ENCODE results near the gene HSPB7. TPM values are rescaled to one million over a fixed set of nuclear protein-coding genes. Genes with fewer than 3 reads are reported as not detected.

The HSPB7 gene
- total RNA-seq, 5 donors from 2014 or later (not counting 1 experiment from before 2014, with no cell fraction given), result 0.19 TPM; not detected in 4

GRCh38 chr1:15997076-15997585 is 20.7 kb downstream of the HSPB7 start:
- Mint-ChIP-seq H3K36me3 (no peaks in the 10 kb centered on the region), H3K9me3 (no peaks in the 10 kb centered on the region), H3K27ac (no peak overlapping the region), H3K4me1 (no peaks in the 10 kb centered on the region), H3K4me3 (no peak overlapping the region), H3K27me3 (peaks cover 0 to 5% of the 10 kb centered on the region in 2 donors)
- CTCF ChIA-PET, result no interaction called here
- H3K9me3 ChIP-seq, result no peaks in the 10 kb centered on the region
- POLR2A ChIA-PET, result interaction anchor here in 1 of 2 donors (0.6 kb wide), 1 partner anchor 131 kb away, joined by 3 read pairs; no protein-coding TSS in a partner anchor
- no peaks in the 10 kb centered on the region for H3K36me3 ChIP-seq (ENCODE audit: control insufficient read depth in 2 of 2, extremely low read depth in 1 of 2, insufficient read depth in 1 of 2, low read length in 1 of 2)
- H3K4me1 ChIP-seq (ENCODE audit: control insufficient read depth in 1 of 2, extremely low read depth in 1 of 2, insufficient read depth in 2 of 2, low read length in 2 of 2), result no peaks in the 10 kb centered on the region
- no peak for ATAC-seq (replicated peaks in 1 of 4)
- H3K27ac ChIP-seq (ENCODE audit: low read length), result no peak overlapping the region
- peaks cover 0 to 16% of the 10 kb centered on the region in 2 experiments for H3K27me3 ChIP-seq (replicated peaks in 1 of 2; ENCODE audit: control insufficient read depth in 2 of 2, extremely low read depth in 1 of 2, insufficient read depth in 2 of 2, low read length in 1 of 2)
- 89% methylated on average over 9 of the region's 9 CpGs for WGBS (ENCODE audit: insufficient coverage)
- no peak for DNase-seq
- H3K4me3 ChIP-seq (ENCODE audit: control insufficient read depth in 1 of 2, extremely low read depth in 1 of 2, low read length in 1 of 2), result no peak overlapping the region

- peaks cover 0 to 18% of the 10 kb centered on the region in 2 experiments for H3K27me3 ChIP-seq (replicated peaks in 1 of 2; ENCODE audit: control insufficient read depth in 2 of 2, extremely low read depth in 1 of 2, insufficient read depth in 2 of 2, low read length in 1 of 2)
- peak; percentile 26 to 69 (median 56) for ATAC-seq (replicated peaks in 1 of 4)
- H3K4me3 Mint-ChIP-seq, result no peak overlapping the region
- ChIA-PET CTCF (interaction anchor here in 1 of 2 donors (0.6 kb wide), 2 partner anchors 201 to 438 kb away, joined by 3 read pairs; no protein-coding TSS in a partner anchor), POLR2A (no interaction called here)
- WGBS (ENCODE audit: insufficient coverage), result 72% methylated on average over 5 of the region's 11 CpGs
- H3K4me1 ChIP-seq (ENCODE audit: control insufficient read depth in 1 of 2, extremely low read depth in 1 of 2, insufficient read depth in 2 of 2, low read length in 2 of 2), result no peaks in the 10 kb centered on the region
- no peaks in the 10 kb centered on the region for H3K36me3 Mint-ChIP-seq
- no peaks in the 10 kb centered on the region for H3K9me3 Mint-ChIP-seq
- no peaks in the 10 kb centered on the region for H3K4me1 Mint-ChIP-seq
- H3K27me3 Mint-ChIP-seq, result no peaks in the 10 kb centered on the region
- no peak overlapping the region for H3K27ac Mint-ChIP-seq
- no peaks in the 10 kb centered on the region for H3K9me3 ChIP-seq
- H3K36me3 ChIP-seq (ENCODE audit: control insufficient read depth in 2 of 2, extremely low read depth in 1 of 2, insufficient read depth in 1 of 2, low read length in 1 of 2), result no peaks in the 10 kb centered on the region
- peak in 18 of 35 experiments; percentile 9 to 53 (median 24) for DNase-seq
- H3K27ac ChIP-seq (ENCODE audit: low read length), result no peak overlapping the region
- H3K4me3 ChIP-seq (ENCODE audit: control insufficient read depth in 1 of 2, extremely low read depth in 1 of 2, low read length in 1 of 2), result no peak overlapping the region
Observed at GRCh38 chr1:15994590-15995351, 23.1 kb downstream of the HSPB7 start.

- H3K9me3 Mint-ChIP-seq, result no peaks in the 10 kb centered on the region
- POLR2A ChIA-PET, result no interaction called here
- no peaks in the 10 kb centered on the region for H3K36me3 ChIP-seq (ENCODE audit: control insufficient read depth in 2 of 2, extremely low read depth in 1 of 2, insufficient read depth in 1 of 2, low read length in 1 of 2)
- peaks cover 0 to 16% of the 10 kb centered on the region in 2 experiments for H3K27me3 ChIP-seq (replicated peaks in 1 of 2; ENCODE audit: control insufficient read depth in 2 of 2, extremely low read depth in 1 of 2, insufficient read depth in 2 of 2, low read length in 1 of 2)
- H3K27ac Mint-ChIP-seq, result no peak overlapping the region
- no peaks in the 10 kb centered on the region for H3K4me1 ChIP-seq (ENCODE audit: control insufficient read depth in 1 of 2, extremely low read depth in 1 of 2, insufficient read depth in 2 of 2, low read length in 2 of 2)
- CTCF ChIA-PET, result no interaction called here
- no peak for ATAC-seq (replicated peaks in 1 of 4)
- H3K36me3 Mint-ChIP-seq, result no peaks in the 10 kb centered on the region
- H3K9me3 ChIP-seq, result no peaks in the 10 kb centered on the region
- no peak overlapping the region for H3K4me3 ChIP-seq (ENCODE audit: control insufficient read depth in 1 of 2, extremely low read depth in 1 of 2, low read length in 1 of 2)
- 92% methylated on average over 10 of the region's 10 CpGs for WGBS (ENCODE audit: insufficient coverage)
- H3K27me3 Mint-ChIP-seq, result no peaks in the 10 kb centered on the region
- DNase-seq, result no peak
- no peak overlapping the region for H3K27ac ChIP-seq (ENCODE audit: low read length)
- H3K4me1 Mint-ChIP-seq, result no peaks in the 10 kb centered on the region
- H3K4me3 Mint-ChIP-seq, result no peak overlapping the region
Observed at GRCh38 chr1:15994081-15994480, 23.8 kb downstream of the HSPB7 start.

GRCh38 chr1:15993666-15994065 is 24.2 kb downstream of the HSPB7 start:
- POLR2A ChIA-PET, result no interaction called here

GRCh38 chr1:15992582-15993500 is 25.0 kb downstream of the HSPB7 start:
- H3K27ac ChIP-seq (ENCODE audit: low read length), result no peak overlapping the region
- Mint-ChIP-seq H3K27ac (no peak overlapping the region), H3K4me1 (no peaks in the 10 kb centered on the region), H3K4me3 (no peak overlapping the region), H3K9me3 (no peaks in the 10 kb centered on the region), H3K36me3 (no peaks in the 10 kb centered on the region), H3K27me3 (no peaks in the 10 kb centered on the region)
- H3K9me3 ChIP-seq, result no peaks in the 10 kb centered on the region
- peaks cover 0 to 12% of the 10 kb centered on the region in 2 experiments for H3K27me3 ChIP-seq (replicated peaks in 1 of 2; ENCODE audit: control insufficient read depth in 2 of 2, extremely low read depth in 1 of 2, insufficient read depth in 2 of 2, low read length in 1 of 2)
- no peak for DNase-seq
- no peaks in the 10 kb centered on the region for H3K36me3 ChIP-seq (ENCODE audit: control insufficient read depth in 2 of 2, extremely low read depth in 1 of 2, insufficient read depth in 1 of 2, low read length in 1 of 2)
- ATAC-seq (replicated peaks in 1 of 4), result no peak
- no peak overlapping the region for H3K4me3 ChIP-seq (ENCODE audit: control insufficient read depth in 1 of 2, extremely low read depth in 1 of 2, low read length in 1 of 2)
- ChIA-PET POLR2A (no interaction called here), CTCF (interaction anchor here in 1 of 2 donors (0.6 kb wide), 1 partner anchor 180 kb away, joined by 3 read pairs; no protein-coding TSS in a partner anchor)
- 72% methylated on average over 17 of the region's 17 CpGs for WGBS (ENCODE audit: insufficient coverage)
- H3K4me1 ChIP-seq (ENCODE audit: control insufficient read depth in 1 of 2, extremely low read depth in 1 of 2, insufficient read depth in 2 of 2, low read length in 2 of 2), result no peaks in the 10 kb centered on the region

More at GRCh38 chr1:15993666-15994065, 24.2 kb downstream of the HSPB7 start:
- Histone ChIP-seq H3K36me3 (ENCODE audit: control insufficient read depth in 2 of 2, extremely low read depth in 1 of 2, insufficient read depth in 1 of 2, low read length in 1 of 2) (no peaks in the 10 kb centered on the region), H3K9me3 (no peaks in the 10 kb centered on the region), H3K27me3 (replicated peaks in 1 of 2; ENCODE audit: control insufficient read depth in 2 of 2, extremely low read depth in 1 of 2, insufficient read depth in 2 of 2, low read length in 1 of 2) (peaks cover 0 to 13% of the 10 kb centered on the region in 2 experiments), H3K4me1 (ENCODE audit: control insufficient read depth in 1 of 2, extremely low read depth in 1 of 2, insufficient read depth in 2 of 2, low read length in 2 of 2) (no peaks in the 10 kb centered on the region), H3K27ac (ENCODE audit: low read length) (no peak overlapping the region), H3K4me3 (ENCODE audit: control insufficient read depth in 1 of 2, extremely low read depth in 1 of 2, low read length in 1 of 2) (no peak overlapping the region)
- Mint-ChIP-seq H3K9me3 (no peaks in the 10 kb centered on the region), H3K27me3 (no peaks in the 10 kb centered on the region), H3K27ac (no peak overlapping the region), H3K4me3 (no peak overlapping the region), H3K4me1 (no peaks in the 10 kb centered on the region), H3K36me3 (no peaks in the 10 kb centered on the region)
- DNase-seq, result no peak
- CTCF ChIA-PET, result no interaction called here
- 77% methylated on average over 11 of the region's 15 CpGs for WGBS (ENCODE audit: insufficient coverage)
- ATAC-seq (replicated peaks in 1 of 4), result no peak

- peaks cover 0 to 9% of the 10 kb centered on the region in 2 experiments for H3K27me3 ChIP-seq (replicated peaks in 1 of 2; ENCODE audit: control insufficient read depth in 2 of 2, extremely low read depth in 1 of 2, insufficient read depth in 2 of 2, low read length in 1 of 2)
- Mint-ChIP-seq H3K36me3 (no peaks in the 10 kb centered on the region), H3K27me3 (no peaks in the 10 kb centered on the region), H3K27ac (no peak overlapping the region), H3K4me1 (no peaks in the 10 kb centered on the region), H3K4me3 (no peak overlapping the region), H3K9me3 (no peaks in the 10 kb centered on the region)
- no peaks in the 10 kb centered on the region for H3K4me1 ChIP-seq (ENCODE audit: control insufficient read depth in 1 of 2, extremely low read depth in 1 of 2, insufficient read depth in 2 of 2, low read length in 2 of 2)
- no peak overlapping the region for H3K27ac ChIP-seq (ENCODE audit: low read length)
- ChIA-PET CTCF (no interaction called here), POLR2A (no interaction called here)
- ATAC-seq (replicated peaks in 1 of 4) (no peak), DNase-seq (no peak)
- no peak overlapping the region for H3K4me3 ChIP-seq (ENCODE audit: control insufficient read depth in 1 of 2, extremely low read depth in 1 of 2, low read length in 1 of 2)
- H3K9me3 ChIP-seq, result no peaks in the 10 kb centered on the region
- 100% methylated on average over 2 of the region's 7 CpGs for WGBS (ENCODE audit: insufficient coverage)
- no peaks in the 10 kb centered on the region for H3K36me3 ChIP-seq (ENCODE audit: control insufficient read depth in 2 of 2, extremely low read depth in 1 of 2, insufficient read depth in 1 of 2, low read length in 1 of 2)
Observed at GRCh38 chr1:15992187-15992553, 25.7 kb downstream of the HSPB7 start.
